Measurements from ENCODE around the gene VEZT.

The VEZT gene

DNA sequence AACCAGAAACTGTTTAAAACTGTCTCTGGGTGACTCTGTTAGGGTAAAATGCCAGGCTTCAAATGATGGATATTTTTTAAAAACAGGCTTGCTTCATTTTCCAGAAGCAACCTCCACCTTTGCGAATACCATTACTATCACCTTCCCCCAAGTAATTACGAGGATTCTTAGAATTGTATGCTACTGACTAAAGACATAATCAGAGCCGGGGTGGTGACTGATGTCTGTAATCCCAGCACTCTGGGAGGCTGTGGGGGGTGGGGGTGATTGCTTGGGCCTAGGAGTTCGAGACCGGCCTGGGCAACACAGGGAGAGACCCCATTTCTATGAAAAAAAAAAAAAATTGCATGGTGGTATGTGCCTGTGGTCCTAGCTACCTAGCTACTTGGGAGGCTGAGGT is 38.6 kb upstream of the VEZT start:
- TF ChIP-seq EZH2phosphoT487 (IDR thresholded peaks at IDR 0.05; ENCODE audit: borderline replicate concordance, low read length) (no peak), CTCF (IDR thresholded peaks at IDR 0.05; ENCODE audit: low read depth, low read length, poor library complexity, severe bottlenecking) (no peak)
- Histone ChIP-seq H3K27ac (ENCODE audit: low read depth, low read length) (no peak overlapping the region), H3K4me3 (ENCODE audit: low read length) (no peak overlapping the region), H3K9me2 (replicated peaks; ENCODE audit: control insufficient read depth, low read length) (no peaks in the 10 kb centered on the region), H3K9me3 (ENCODE audit: control insufficient read depth, insufficient read depth, low read length) (no peaks in the 10 kb centered on the region), H3K79me2 (ENCODE audit: control insufficient read depth, low read length) (peaks cover 91% of the 10 kb centered on the region), H3K4me1 (ENCODE audit: control insufficient read depth, low read length) (peaks cover 34% of the 10 kb centered on the region), H3K4me2 (ENCODE audit: low read length) (no peak overlapping the region), H4K20me1 (ENCODE audit: control insufficient read depth, insufficient read depth, low read depth, low read length) (peaks cover 2% of the 10 kb centered on the region; the same call in 1 of the 2 replicates), H3K27me3 (ENCODE audit: control insufficient read depth, low read length) (no peaks in the 10 kb centered on the region), H3F3A (ENCODE audit: control insufficient read depth, insufficient read depth) (0 out of 2 replicates have a peak, but pooled peaks cover 3% of the 10 kb centered on the region), H3K36me3 (ENCODE audit: control insufficient read depth, low read length) (peaks cover 63% of the 10 kb centered on the region)

GRCh38 chr12:95181103-95181502 is 36.5 kb upstream of the VEZT start:
- no peak overlapping the region for H3K4me3 ChIP-seq (ENCODE audit: low read length)
- H3K4me1 ChIP-seq (ENCODE audit: control insufficient read depth, low read length), result peaks cover 50% of the 10 kb centered on the region
- TF ChIP-seq EZH2phosphoT487 (IDR thresholded peaks at IDR 0.05; ENCODE audit: borderline replicate concordance, low read length), result no peak
- no peak for TF ChIP-seq CTCF (IDR thresholded peaks at IDR 0.05; ENCODE audit: low read depth, low read length, poor library complexity, severe bottlenecking)
- no peak overlapping the region for H3K27ac ChIP-seq (ENCODE audit: low read depth, low read length)
- H4K20me1 ChIP-seq (ENCODE audit: control insufficient read depth, insufficient read depth, low read depth, low read length), result peaks cover 2% of the 10 kb centered on the region; the same call in 1 of the 2 replicates
- no peaks in the 10 kb centered on the region for H3K27me3 ChIP-seq (ENCODE audit: control insufficient read depth, low read length)
- H3K36me3 ChIP-seq (ENCODE audit: control insufficient read depth, low read length), result peaks cover 69% of the 10 kb centered on the region
- H3K9me3 ChIP-seq (ENCODE audit: control insufficient read depth, insufficient read depth, low read length), result no peaks in the 10 kb centered on the region
- peaks cover 92% of the 10 kb centered on the region for H3K79me2 ChIP-seq (ENCODE audit: control insufficient read depth, low read length)
- H3K4me2 ChIP-seq (ENCODE audit: low read length), result no peak overlapping the region
- H3K9me2 ChIP-seq (replicated peaks; ENCODE audit: control insufficient read depth, low read length), result no peaks in the 10 kb centered on the region
- 0 out of 2 replicates have a peak, but pooled peaks cover 3% of the 10 kb centered on the region for H3F3A ChIP-seq (ENCODE audit: control insufficient read depth, insufficient read depth)

DNA sequence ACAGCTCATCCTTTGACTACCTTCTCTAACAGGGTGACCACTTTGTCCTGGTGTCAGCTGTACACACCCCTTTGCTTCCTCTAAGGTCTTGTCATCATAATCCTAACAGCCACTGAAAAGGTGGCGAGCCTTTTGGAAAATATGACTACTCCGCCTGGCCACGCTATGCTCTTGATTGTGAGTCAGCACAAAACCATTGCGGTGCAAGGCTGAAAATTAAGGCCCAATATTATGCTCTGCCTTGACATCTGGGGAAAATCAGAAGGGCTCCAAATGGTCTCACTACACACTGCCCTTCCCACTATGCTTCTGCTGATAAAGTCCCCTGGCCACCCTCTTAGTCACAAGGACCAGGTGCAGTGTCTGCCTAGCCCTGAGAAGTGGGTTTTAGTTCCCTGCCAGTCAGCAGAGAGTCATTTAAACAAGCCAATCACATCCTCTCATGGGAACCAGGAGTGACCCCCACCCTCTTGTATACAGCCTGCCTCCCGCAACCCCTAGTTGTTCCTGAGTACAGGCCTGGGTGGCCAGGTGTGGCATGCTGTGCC is 34.7 kb upstream of the VEZT start:
- Histone ChIP-seq H3K9me3 (ENCODE audit: control insufficient read depth, insufficient read depth, low read length) (no peaks in the 10 kb centered on the region), H3K79me2 (ENCODE audit: control insufficient read depth, low read length) (peaks cover 94% of the 10 kb centered on the region), H3K4me3 (ENCODE audit: low read length) (no peak overlapping the region), H3K9me2 (replicated peaks; ENCODE audit: control insufficient read depth, low read length) (no peaks in the 10 kb centered on the region), H3K4me1 (ENCODE audit: control insufficient read depth, low read length) (peaks cover 50% of the 10 kb centered on the region), H4K20me1 (ENCODE audit: control insufficient read depth, insufficient read depth, low read depth, low read length) (peaks cover 2% of the 10 kb centered on the region; the same call in 1 of the 2 replicates), H3K27me3 (ENCODE audit: control insufficient read depth, low read length) (no peaks in the 10 kb centered on the region), H3K4me2 (ENCODE audit: low read length) (no peak overlapping the region), H3K36me3 (ENCODE audit: control insufficient read depth, low read length) (peaks cover 74% of the 10 kb centered on the region), H3K27ac (ENCODE audit: low read depth, low read length) (no peak overlapping the region), H3F3A (ENCODE audit: control insufficient read depth, insufficient read depth) (no peaks in the 10 kb centered on the region; the same call in 1 of the 2 replicates)
- no peak for TF ChIP-seq EZH2phosphoT487 (IDR thresholded peaks at IDR 0.05; ENCODE audit: borderline replicate concordance, low read length)
- no peak for TF ChIP-seq CTCF (IDR thresholded peaks at IDR 0.05; ENCODE audit: low read depth, low read length, poor library complexity, severe bottlenecking)

Data from DOHH2 (cell line).